Mesothelial cell of epicardium (in vitro differentiated cells): Measurements from ENCODE around the gene TAPBP. TPM values are rescaled to one million over a fixed set of nuclear protein-coding genes. Genes with fewer than 3 reads are reported as not detected.
"Not testable (repeated sequence)": the region's sequence is repeated elsewhere in the genome, so short reads cannot be mapped to it uniquely, and the experiment has no call there.

Source experiments
- DNase-seq, 2 experiments: peaks; one replicate each; pipeline ENCODE4 v3.0.0; 2021; ENCODE audit warnings: low spot score in 2 of 2; ENCODE audit not compliant: unreplicated experiment in 2 of 2
- H3K27ac Mint-ChIP-seq: 2 replicates; pipeline ENCODE4 v1.8.0; 2021; ENCODE audit warnings: mixed read lengths
- H3K27me3 Mint-ChIP-seq: 2 replicates; pipeline ENCODE4 v1.8.0; 2021; ENCODE audit warnings: low read depth, mixed read lengths
- H3K36me3 Mint-ChIP-seq: 2 replicates; pipeline ENCODE4 v1.8.0; 2021; ENCODE audit warnings: mixed read lengths
- H3K4me1 Mint-ChIP-seq: 2 replicates; pipeline ENCODE4 v1.8.0; 2021; ENCODE audit warnings: mixed read lengths
- H3K4me3 Mint-ChIP-seq: 2 replicates; pipeline ENCODE4 v1.8.0; 2021; ENCODE audit warnings: mild to moderate bottlenecking, moderate library complexity, mixed read lengths
- H3K9me3 Mint-ChIP-seq: 2 replicates; pipeline ENCODE4 v1.8.0; 2021; ENCODE audit warnings: mixed read lengths
- CTCF ChIP-seq: fragments of 200-600 bp; sonication (generic); IDR thresholded peaks from one replicate; pipeline ENCODE4 v1.5.0; 2021; ENCODE audit warnings: antibody characterized with exemption; ENCODE audit not compliant: unreplicated experiment
- total RNA-seq: library from RNA; stranded (reverse); gene quantifications from 3 replicates; pipeline ENCODE4 v1.2.1, GENCODE V29; 2021

The TAPBP gene
- total RNA-seq, 1 donor from 2014 or later: 68.3 TPM

GRCh38 chr6:33344701-33345697 lies 31.1 kb upstream of the TAPBP start:
- H3K27me3 Mint-ChIP-seq: peaks cover 2% of the 10 kb centered on the region
- peaks cover 38% of the 10 kb centered on the region for H3K4me1 Mint-ChIP-seq
- no peaks in the 10 kb centered on the region for H3K9me3 Mint-ChIP-seq
- H3K4me3 Mint-ChIP-seq: peak overlapping the region; percentile 9
- peak; percentile 74 for TF ChIP-seq CTCF
- H3K27ac Mint-ChIP-seq: peak overlapping the region; percentile 89
- no peaks in the 10 kb centered on the region for H3K36me3 Mint-ChIP-seq
- peak; percentile 40 to 53 for DNase-seq

GRCh38 chr6:33343953-33344611 lies 30.2 kb upstream of the TAPBP start:
- Mint-ChIP-seq H3K4me1 (peaks cover 30% of the 10 kb centered on the region), H3K9me3 (no peaks in the 10 kb centered on the region), H3K4me3 (no peak overlapping the region), H3K36me3 (no peaks in the 10 kb centered on the region), H3K27ac (no peak overlapping the region), H3K27me3 (peaks cover 2% of the 10 kb centered on the region)
- no peak for DNase-seq
- TF ChIP-seq CTCF: no peak

GRCh38 chr6:33343606-33343952 lies 29.7 kb upstream of the TAPBP start:
- peaks cover 25% of the 10 kb centered on the region for H3K4me1 Mint-ChIP-seq
- H3K9me3 Mint-ChIP-seq, DNase-seq, H3K27ac Mint-ChIP-seq, H3K36me3 Mint-ChIP-seq, H3K27me3 Mint-ChIP-seq, H3K4me3 Mint-ChIP-seq: not testable (repeated sequence)

- DNase-seq: no peak
- TF ChIP-seq CTCF: no peak
- H3K4me1 Mint-ChIP-seq: no peaks in the 10 kb centered on the region
- H3K4me3 Mint-ChIP-seq: no peak overlapping the region
- no peaks in the 10 kb centered on the region for H3K9me3 Mint-ChIP-seq
- H3K27me3 Mint-ChIP-seq: no peaks in the 10 kb centered on the region
- no peak overlapping the region for H3K27ac Mint-ChIP-seq
- no peaks in the 10 kb centered on the region for H3K36me3 Mint-ChIP-seq
Observed at GRCh38 chr6:33339193-33339592, 25.3 kb upstream of the TAPBP start.

GRCh38 chr6:33336495-33336894 lies 22.6 kb upstream of the TAPBP start:
- Mint-ChIP-seq H3K4me3 (no peak overlapping the region), H3K36me3 (no peaks in the 10 kb centered on the region), H3K4me1 (no peaks in the 10 kb centered on the region), H3K27me3 (no peaks in the 10 kb centered on the region), H3K9me3 (no peaks in the 10 kb centered on the region), H3K27ac (no peak overlapping the region)
- no peak for DNase-seq
- no peak for TF ChIP-seq CTCF

- Mint-ChIP-seq H3K36me3 (no peaks in the 10 kb centered on the region), H3K4me1 (no peaks in the 10 kb centered on the region), H3K4me3 (no peak overlapping the region), H3K27me3 (peaks cover 2% of the 10 kb centered on the region), H3K9me3 (no peaks in the 10 kb centered on the region), H3K27ac (no peak overlapping the region)
- DNase-seq: no peak
- TF ChIP-seq CTCF: no peak
Observed at GRCh38 chr6:33335916-33336315, 22.0 kb upstream of the TAPBP start.
